ENCODE results near the gene FRS2. TPM values are rescaled to one million over a fixed set of nuclear protein-coding genes. Genes with fewer than 3 reads are reported as not detected.
"Not testable (repeated sequence)": the region's sequence is repeated elsewhere in the genome, so short reads cannot be mapped to it uniquely, and the experiment has no call there.

FRS2 gene
- 10 to 100 TPM; 35.0 to 39.1 TPM for total RNA-seq
- long read RNA-seq, donor 1, partial matches to known transcripts, result 0 of 4 reads
- long read RNA-seq, donor 1, other reads (novel, unspliced or antisense), result 4 of 4 reads
- long read RNA-seq, donor 2, partial matches to known transcripts, result 0 of 1 reads
- long read RNA-seq, donor 2, other reads (novel, unspliced or antisense), result 1 of 1 reads

GRCh38 chr12:69470189-69471075 is at the start of gene FRS2:
Gene FRS2, plus strand, starts transcription at chr12:69470388. Its CDS starts 98,643 bp downstream, at chr12:69569031.
- intact Hi-C loops (cut with DNase I), result loop anchor here in 1 of 2 donors (5.0 kb wide), 1 partner anchor 102 kb away; no protein-coding TSS in a partner anchor
- DNase-seq (ENCODE audit: low spot score), result peak; percentile 96

- intact Hi-C loops (cut with DNase I), result no loop called here
Measured at GRCh38 chr12:69421548-69421947, 48.6 kb upstream of the FRS2 start.

GRCh38 chr12:69423037-69423905 is 46.9 kb upstream of the FRS2 start:
- intact Hi-C loops (cut with DNase I), result no loop called here
- DNase-seq (ENCODE audit: low spot score), result no peak

More at GRCh38 chr12:69421548-69421947, 48.6 kb upstream of the FRS2 start:
- no peak for DNase-seq (ENCODE audit: low spot score)

- DNase-seq (ENCODE audit: low spot score), result no peak
- intact Hi-C loops (cut with DNase I), result loop anchor here in 1 of 2 donors (5.0 kb wide), 1 partner anchor 1172 kb away; no protein-coding TSS in a partner anchor
Measured at GRCh38 chr12:69425417-69425816, 44.8 kb upstream of the FRS2 start.

GRCh38 chr12:69428351-69429073 is 41.7 kb upstream of the FRS2 start:
- intact Hi-C loops (cut with DNase I), result loop anchor here in 1 of 2 donors (5.0 kb wide), 1 partner anchor 1169 kb away; no protein-coding TSS in a partner anchor
- DNase-seq (ENCODE audit: low spot score), result no peak

- intact Hi-C loops (cut with DNase I), result loop anchor here in 1 of 2 donors (10.0 kb wide), 1 partner anchor 1384 kb away; no protein-coding TSS in a partner anchor
- DNase-seq (ENCODE audit: low spot score), result no peak
Measured at GRCh38 chr12:69430942-69431590, 39.1 kb upstream of the FRS2 start.

GRCh38 chr12:69431591-69432222 is 38.5 kb upstream of the FRS2 start:
- DNase-seq (ENCODE audit: low spot score), result no peak
- intact Hi-C loops (cut with DNase I), result loop anchor here in 1 of 2 donors (10.0 kb wide), 1 partner anchor 1383 kb away; no protein-coding TSS in a partner anchor

- intact Hi-C loops (cut with DNase I), result loop anchor here in 1 of 2 donors (10.0 kb wide), 1 partner anchor 1381 kb away; no protein-coding TSS in a partner anchor
- DNase-seq (ENCODE audit: low spot score), result no peak
Measured at GRCh38 chr12:69433653-69434052, 36.5 kb upstream of the FRS2 start.

GRCh38 chr12:69435644-69436043 is 34.5 kb upstream of the FRS2 start:
- no peak for DNase-seq (ENCODE audit: low spot score)
- intact Hi-C loops (cut with DNase I), result loop anchor here in 1 of 2 donors (10.0 kb wide), 1 partner anchor 1379 kb away; no protein-coding TSS in a partner anchor

GRCh38 chr12:69437073-69437472 is 33.1 kb upstream of the FRS2 start:
- DNase-seq (ENCODE audit: low spot score), result no peak
- intact Hi-C loops (cut with DNase I), result loop anchor here in 1 of 2 donors (10.0 kb wide), 1 partner anchor 1378 kb away; no protein-coding TSS in a partner anchor

GRCh38 chr12:69438539-69438938 is 31.6 kb upstream of the FRS2 start:
- DNase-seq (ENCODE audit: low spot score), result no peak
- intact Hi-C loops (cut with DNase I), result loop anchor here in 1 of 2 donors (10.0 kb wide), 1 partner anchor 1376 kb away; no protein-coding TSS in a partner anchor

GRCh38 chr12:69440016-69440415 is 30.2 kb upstream of the FRS2 start:
- DNase-seq (ENCODE audit: low spot score), result no peak
- intact Hi-C loops (cut with DNase I), result no loop called here

- DNase-seq (ENCODE audit: low spot score), result no peak
- intact Hi-C loops (cut with DNase I), result no loop called here
Measured at GRCh38 chr12:69440886-69441285, 29.3 kb upstream of the FRS2 start.

GRCh38 chr12:69442894-69443293 is 27.3 kb upstream of the FRS2 start:
- intact Hi-C loops (cut with DNase I), result no loop called here
- no peak for DNase-seq (ENCODE audit: low spot score)

- intact Hi-C loops (cut with DNase I), result no loop called here
Measured at GRCh38 chr12:69443916-69444315, 26.3 kb upstream of the FRS2 start.

GRCh38 chr12:69447892-69448291 is 22.3 kb upstream of the FRS2 start:
- DNase-seq (ENCODE audit: low spot score), result no peak
- intact Hi-C loops (cut with DNase I), result no loop called here

More at GRCh38 chr12:69443916-69444315, 26.3 kb upstream of the FRS2 start:
- no peak for DNase-seq (ENCODE audit: low spot score)

- intact Hi-C loops (cut with DNase I); DNase-seq (ENCODE audit: low spot score): not testable (repeated sequence)
Measured at GRCh38 chr12:69452598-69453132, 17.5 kb upstream of the FRS2 start.
